MM.1S (cell line): ENCODE results near the gene KCNJ15.

Source experiments
- DNase-seq: peaks from one replicate; pipeline ENCODE4 v3.0.0-alpha.2; 2015
- H2AFZ ChIP-seq: fragments of 300-600 bp; sonication (generic); 2 replicates; pipeline ENCODE4 v1.6.0; 2016; ENCODE audit warnings: antibody characterized with exemption, low read length
- H3F3A ChIP-seq: fragments of 300-600 bp; sonication (generic); 2 replicates; pipeline ENCODE4 v1.6.1; 2016; ENCODE audit warnings: mild to moderate bottlenecking, antibody characterized with exemption, low read length, moderate library complexity, mixed read lengths; ENCODE audit not compliant: insufficient read depth
- H3K27ac ChIP-seq: fragments of 300-600 bp; sonication (generic); 2 replicates; pipeline ENCODE4 v1.5.1; 2016; ENCODE audit warnings: mild to moderate bottlenecking, low read length
- H3K27me3 ChIP-seq: fragments of 300-600 bp; sonication (generic); replicated peaks from 2 replicates; pipeline ENCODE4 v1.6.0; 2016; ENCODE audit warnings: low read length; ENCODE audit not compliant: insufficient read depth
- H3K36me3 ChIP-seq: fragments of 300-600 bp; sonication (generic); replicated peaks from 2 replicates; pipeline ENCODE4 v1.6.1; 2016; ENCODE audit warnings: mild to moderate bottlenecking, low read length, mixed read lengths; ENCODE audit not compliant: insufficient read depth
- H3K4me1 ChIP-seq: fragments of 300-600 bp; sonication (generic); 2 replicates; pipeline ENCODE4 v1.6.1; 2016; ENCODE audit warnings: low read length, mixed read lengths
- H3K4me2 ChIP-seq: fragments of 300-600 bp; sonication (generic); 2 replicates; pipeline ENCODE4 v1.6.0; 2016; ENCODE audit warnings: low read depth, low read length
- H3K4me3 ChIP-seq: fragments of 300-600 bp; sonication (generic); 2 replicates; pipeline ENCODE4 v1.5.1; 2016; ENCODE audit warnings: low read length, mixed read lengths
- H3K79me2 ChIP-seq: fragments of 300-600 bp; sonication (generic); 2 replicates; pipeline ENCODE4 v1.6.1; 2016; ENCODE audit warnings: mixed run types, low read length, mixed read lengths
- H3K9ac ChIP-seq: fragments of 300-600 bp; sonication (generic); 2 replicates; pipeline ENCODE4 v1.6.1; 2016; ENCODE audit warnings: low read length, mixed read lengths
- H3K9me2 ChIP-seq: fragments of 300-600 bp; sonication (generic); replicated peaks from 2 replicates; pipeline ENCODE4 v1.6.1; 2016; ENCODE audit warnings: mild to moderate bottlenecking, low read length, mixed read lengths; ENCODE audit not compliant: insufficient read depth
- H3K9me3 ChIP-seq: fragments of 300-600 bp; sonication (generic); replicated peaks from 2 replicates; pipeline ENCODE4 v1.6.1; 2016; ENCODE audit warnings: mild to moderate bottlenecking, low read length, mixed read lengths; ENCODE audit not compliant: insufficient read depth
- H4K20me1 ChIP-seq: fragments of 300-600 bp; sonication (generic); 2 replicates; pipeline ENCODE4 v1.6.1; 2016; ENCODE audit warnings: mild to moderate bottlenecking, low read length, moderate library complexity, mixed read lengths; ENCODE audit not compliant: insufficient read depth
- CTCF ChIP-seq: fragments of 300-600 bp; sonication (generic); IDR thresholded peaks from 2 replicates; pipeline ENCODE4 v1.5.1; 2016; ENCODE audit warnings: antibody characterized with exemption, low read length, mixed read lengths
- EZH2 ChIP-seq: fragments of 300-600 bp; sonication (generic); optimal IDR thresholded peaks from 2 replicates; pipeline ENCODE3; 2017; ENCODE audit warnings: low read depth, mild to moderate bottlenecking, antibody characterized with exemption, low read length, mixed read lengths
- EZH2phosphoT487 ChIP-seq: fragments of 300-600 bp; sonication (generic); IDR thresholded peaks from 2 replicates; pipeline ENCODE4 v1.6.1; 2018; ENCODE audit warnings: antibody characterized with exemption, low read length

KCNJ15 gene

GRCh38 chr21:38323721-38324531, 67.1 kb downstream of the KCNJ15 start:
- no peaks in the 10 kb centered on the region for H3F3A ChIP-seq
- no peaks in the 10 kb centered on the region for H3K9me3 ChIP-seq
- H2AFZ ChIP-seq: no peak overlapping the region
- H3K4me2 ChIP-seq: no peak overlapping the region
- H3K79me2 ChIP-seq: no peaks in the 10 kb centered on the region
- H3K4me1 ChIP-seq: 0 out of 2 replicates have a peak, but pooled peaks cover 5% of the 10 kb centered on the region
- peak; percentile 37 for DNase-seq
- H3K36me3 ChIP-seq: no peaks in the 10 kb centered on the region
- H3K27me3 ChIP-seq: no peaks in the 10 kb centered on the region
- H3K9ac ChIP-seq: no peak overlapping the region
- TF ChIP-seq EZH2phosphoT487: no peak
- no peak for TF ChIP-seq EZH2
- no peak for TF ChIP-seq CTCF
- no peaks in the 10 kb centered on the region for H4K20me1 ChIP-seq
- H3K9me2 ChIP-seq: no peaks in the 10 kb centered on the region
- H3K4me3 ChIP-seq: no peak overlapping the region
- H3K27ac ChIP-seq: no peak overlapping the region

GRCh38 chr21:38325216-38325615, 68.4 kb downstream of the KCNJ15 start:
- Histone ChIP-seq H3K4me2 (no peak overlapping the region), H3K9ac (no peak overlapping the region)

GRCh38 chr21:38325731-38326420, 69.1 kb downstream of the KCNJ15 start:
- H2AFZ ChIP-seq: no peak overlapping the region
- no peaks in the 10 kb centered on the region for H3K36me3 ChIP-seq
- no peaks in the 10 kb centered on the region for H3K79me2 ChIP-seq
- H3K4me1 ChIP-seq: 0 out of 2 replicates have a peak, but pooled peaks cover 5% of the 10 kb centered on the region
- no peaks in the 10 kb centered on the region for H3K9me3 ChIP-seq
- no peak overlapping the region for H3K4me2 ChIP-seq
- no peaks in the 10 kb centered on the region for H3F3A ChIP-seq
- no peak overlapping the region for H3K9ac ChIP-seq
- no peaks in the 10 kb centered on the region for H3K9me2 ChIP-seq
- DNase-seq: no peak
- H3K27me3 ChIP-seq: no peaks in the 10 kb centered on the region
- TF ChIP-seq EZH2: no peak
- TF ChIP-seq CTCF: no peak
- TF ChIP-seq EZH2phosphoT487: no peak
- H3K4me3 ChIP-seq: no peak overlapping the region
- no peaks in the 10 kb centered on the region for H4K20me1 ChIP-seq
- H3K27ac ChIP-seq: no peak overlapping the region

More at GRCh38 chr21:38325216-38325615, 68.4 kb downstream of the KCNJ15 start:
- DNase-seq: no peak
- no peaks in the 10 kb centered on the region for H3K36me3 ChIP-seq
- no peak overlapping the region for H3K4me3 ChIP-seq
- H2AFZ ChIP-seq: no peak overlapping the region
- 0 out of 2 replicates have a peak, but pooled peaks cover 5% of the 10 kb centered on the region for H3K4me1 ChIP-seq
- no peaks in the 10 kb centered on the region for H3K9me2 ChIP-seq
- no peak overlapping the region for H3K27ac ChIP-seq
- H3K79me2 ChIP-seq: no peaks in the 10 kb centered on the region
- H3K9me3 ChIP-seq: no peaks in the 10 kb centered on the region
- no peaks in the 10 kb centered on the region for H3F3A ChIP-seq
- TF ChIP-seq EZH2phosphoT487 (no peak), CTCF (no peak), EZH2 (no peak)
- H4K20me1 ChIP-seq: no peaks in the 10 kb centered on the region
- no peaks in the 10 kb centered on the region for H3K27me3 ChIP-seq
